ENCODE data around the gene TNFRSF25.
"Not testable (repeated sequence)": the region's sequence is repeated elsewhere in the genome, so short reads cannot be mapped to it uniquely, and the experiment has no call there.

TNFRSF25 gene

GRCh38 chr1:6502000-6502891 is 36.3 kb upstream of the TNFRSF25 start:
- DNase-seq (ENCODE audit: low read depth in 2 of 2, low spot score in 1 of 2) = no peak

- DNase-seq (ENCODE audit: low read depth in 2 of 2, low spot score in 1 of 2) = no peak
These were observed 35.4 kb upstream of the TNFRSF25 start for GRCh38 chr1:6501279-6501813.

GRCh38 chr1:6500544-6501278 is 34.7 kb upstream of the TNFRSF25 start:
- no peak for DNase-seq (ENCODE audit: low read depth in 2 of 2, low spot score in 1 of 2)

GRCh38 chr1:6499296-6499695 is 33.3 kb upstream of the TNFRSF25 start:
- no peak for DNase-seq (ENCODE audit: low read depth in 2 of 2, low spot score in 1 of 2)

GRCh38 chr1:6498576-6499111 is 32.7 kb upstream of the TNFRSF25 start:
- no peak for DNase-seq (ENCODE audit: low read depth in 2 of 2, low spot score in 1 of 2)

- no peak for DNase-seq (ENCODE audit: low read depth in 2 of 2, low spot score in 1 of 2)
These were observed 32.0 kb upstream of the TNFRSF25 start for GRCh38 chr1:6497867-6498575.

GRCh38 chr1:6497215-6497866 is 31.4 kb upstream of the TNFRSF25 start:
- DNase-seq (ENCODE audit: low read depth in 2 of 2, low spot score in 1 of 2) = no peak

GRCh38 chr1:6496890-6497214 is 30.9 kb upstream of the TNFRSF25 start:
- DNase-seq (ENCODE audit: low read depth in 2 of 2, low spot score in 1 of 2) = no peak

GRCh38 chr1:6496365-6496721 is 30.4 kb upstream of the TNFRSF25 start:
- no peak for DNase-seq (ENCODE audit: low read depth in 2 of 2, low spot score in 1 of 2)

- no peak for DNase-seq (ENCODE audit: low read depth in 2 of 2, low spot score in 1 of 2)
These were observed 29.8 kb upstream of the TNFRSF25 start for GRCh38 chr1:6495540-6496364.

GRCh38 chr1:6495041-6495441 is 29.1 kb upstream of the TNFRSF25 start:
- DNase-seq (ENCODE audit: low read depth in 2 of 2, low spot score in 1 of 2) = no peak

- DNase-seq (ENCODE audit: low read depth in 2 of 2, low spot score in 1 of 2) = no peak
These were observed 28.7 kb upstream of the TNFRSF25 start for GRCh38 chr1:6494627-6495026.

GRCh38 chr1:6493834-6494223 is 27.9 kb upstream of the TNFRSF25 start:
- DNase-seq (ENCODE audit: low read depth in 2 of 2, low spot score in 1 of 2) = not testable (repeated sequence)

GRCh38 chr1:6491966-6492365 is 26.0 kb upstream of the TNFRSF25 start:
- DNase-seq (ENCODE audit: low read depth in 2 of 2, low spot score in 1 of 2) = no peak

GRCh38 chr1:6491480-6491962 is 25.5 kb upstream of the TNFRSF25 start, which contains the start of gene PLEKHG5:
Gene PLEKHG5 (minus strand): TSS chr1:6491667. CDS start chr1:6477571, 14,096 bp downstream.
- no peak for DNase-seq (ENCODE audit: low read depth in 2 of 2, low spot score in 1 of 2)

- DNase-seq (ENCODE audit: low read depth in 2 of 2, low spot score in 1 of 2) = no peak
These were observed 25.1 kb upstream of the TNFRSF25 start for GRCh38 chr1:6491081-6491449.

GRCh38 chr1:6490181-6491080 is 24.5 kb upstream of the TNFRSF25 start:
- DNase-seq (ENCODE audit: low read depth in 2 of 2, low spot score in 1 of 2) = no peak

- peak; percentile 45 to 56 for DNase-seq (ENCODE audit: low read depth in 2 of 2, low spot score in 1 of 2)
These were observed 23.8 kb upstream of the TNFRSF25 start for GRCh38 chr1:6489799-6490180.

GRCh38 chr1:6489383-6489765 is 23.4 kb upstream of the TNFRSF25 start:
- DNase-seq (ENCODE audit: low read depth in 2 of 2, low spot score in 1 of 2) = no peak
